Stimulated activated CD8-positive, alpha-beta memory T cell treated with anti-CD3 and anti-CD28 coated beads, Interleukin-15, amount 100 ng/mL, for 4 hours (primary cell): ENCODE data around the gene TMEM201.

Experiments
- DNase-seq, 2 donors: peaks; one replicate each; pipeline ENCODE4 v3.0.0-alpha.2; 2020; ENCODE audit warnings: low read depth in 2 of 2

Gene TMEM201

DNA sequence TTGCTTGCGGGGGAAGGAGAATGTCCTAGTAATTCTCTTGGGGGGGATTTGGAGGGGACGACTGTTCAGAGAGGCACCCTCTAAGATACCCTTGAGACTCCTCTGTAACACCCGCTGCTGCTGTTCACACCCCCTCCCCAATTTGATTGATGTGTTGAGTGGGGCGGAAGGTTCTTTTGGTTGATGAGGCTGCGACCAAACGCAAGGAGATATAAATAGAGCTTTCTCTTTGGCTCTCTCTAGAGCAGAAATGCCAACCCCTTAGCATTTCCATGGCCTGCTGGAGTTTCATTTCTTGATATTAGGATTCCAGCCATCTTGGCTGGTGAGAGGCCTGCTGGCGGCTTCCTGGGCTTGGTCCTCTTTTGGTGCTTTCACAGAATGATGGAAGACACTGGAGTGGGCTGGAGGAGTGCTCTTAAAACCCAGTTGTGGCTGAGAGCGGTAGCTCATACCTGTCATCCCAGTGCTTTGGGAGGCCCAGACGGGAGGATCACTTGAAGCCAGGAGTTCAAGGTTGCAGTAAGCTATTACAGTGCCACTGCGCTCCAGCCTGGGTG is 64.9 kb downstream of the TMEM201 start:
- DNase-seq = no peak

DNA sequence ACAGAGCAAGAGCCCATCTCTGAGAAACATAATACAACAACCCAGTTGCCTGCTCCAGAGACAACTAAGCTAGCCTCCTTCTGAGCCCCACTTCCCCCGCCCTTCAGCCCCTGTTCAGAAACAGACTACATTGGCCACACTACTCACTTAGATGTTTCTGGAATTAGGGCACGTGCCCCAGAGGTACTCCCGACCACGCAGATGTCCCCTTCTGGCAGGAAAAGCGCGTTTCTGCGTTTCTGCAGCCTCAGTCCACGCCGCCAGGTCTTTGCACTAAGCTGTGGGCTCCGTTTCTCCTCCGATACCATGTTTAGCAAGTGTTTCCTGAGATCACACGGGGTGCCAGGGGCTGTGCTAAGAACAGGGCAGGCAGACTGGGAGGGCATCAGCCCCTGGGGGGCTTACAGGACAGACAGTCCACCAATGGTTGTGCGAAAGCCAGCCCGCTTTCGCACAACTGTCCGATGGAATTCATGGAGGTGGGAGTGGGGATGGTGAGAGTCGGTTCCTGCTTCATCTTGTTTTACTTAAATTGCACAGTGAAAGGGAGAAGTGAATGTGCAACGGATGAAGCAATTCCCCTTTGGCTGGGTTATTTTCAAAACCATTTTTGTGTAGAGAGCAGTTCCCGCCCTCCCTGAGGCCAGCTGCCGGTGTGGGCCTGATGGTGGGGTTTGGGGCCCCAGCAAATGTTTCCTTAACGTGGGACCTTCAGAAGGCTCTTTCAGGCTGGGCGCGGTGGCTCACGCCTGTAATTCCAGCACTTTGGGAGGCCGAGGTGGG is 65.5 kb downstream of the TMEM201 start:
- DNase-seq = no peak

DNA sequence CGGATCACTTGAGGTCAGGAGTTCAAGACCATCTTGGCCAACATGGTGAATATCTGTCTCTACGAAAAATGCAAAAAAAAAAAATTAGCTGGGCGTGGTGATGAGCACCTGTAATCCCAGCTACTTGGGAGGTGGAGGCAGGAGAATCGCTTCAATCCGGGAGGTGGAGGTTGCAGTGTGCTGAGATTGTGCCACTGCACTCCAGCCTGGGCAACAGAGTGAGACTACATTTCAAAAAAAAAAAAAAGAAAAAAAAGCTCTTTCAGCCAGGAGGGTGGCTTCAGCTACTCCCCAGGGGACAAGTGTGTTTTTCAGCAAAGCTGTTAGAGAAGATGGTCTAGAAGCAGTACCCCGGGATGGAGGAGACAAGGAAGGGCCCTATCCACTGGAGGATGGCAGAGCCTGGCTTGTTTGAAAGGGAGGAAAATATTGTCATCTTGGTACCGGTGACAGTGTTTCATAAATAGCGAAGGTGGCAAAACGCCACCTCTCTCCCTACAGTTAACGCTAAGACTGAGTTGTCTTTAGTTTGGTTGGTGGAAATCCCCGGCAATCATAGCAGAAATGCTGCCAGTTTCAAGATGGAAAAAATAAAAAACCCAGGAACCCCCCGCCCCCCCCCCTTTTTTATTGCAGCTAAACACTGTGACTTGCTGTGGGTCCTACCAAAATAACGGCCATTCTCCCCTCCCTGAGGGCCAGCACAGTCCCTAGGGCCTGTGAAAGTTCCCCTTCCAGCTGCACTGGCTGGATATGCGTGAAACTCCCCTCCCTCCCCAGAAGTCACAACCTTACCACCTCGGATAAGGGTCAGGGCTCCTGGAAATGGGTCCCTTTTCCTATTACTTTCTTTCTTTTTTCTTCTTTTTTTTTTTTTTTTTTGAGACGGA is 66.4 kb downstream of the TMEM201 start:
- DNase-seq = peak; percentile 34 to 47

DNA sequence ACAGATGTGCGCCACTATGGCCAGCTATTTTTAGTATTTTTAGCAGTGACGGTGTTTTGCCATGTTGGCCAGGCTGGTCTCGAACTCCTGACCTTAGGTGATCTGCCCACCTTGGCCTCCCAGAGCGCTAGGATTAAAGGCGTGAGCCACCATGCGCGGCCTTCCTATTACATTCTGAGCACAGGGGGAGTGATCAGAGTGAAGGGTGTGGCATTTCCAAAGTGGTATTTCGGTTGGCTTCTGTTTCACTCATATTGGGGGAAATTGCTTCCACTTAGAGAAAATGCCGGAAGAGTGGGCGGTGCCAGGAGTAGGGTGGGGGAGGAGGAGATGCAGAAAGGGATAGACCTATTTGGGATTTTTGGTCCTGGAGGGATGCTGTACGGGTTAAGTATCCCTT is 67.1 kb downstream of the TMEM201 start:
- no peak for DNase-seq

DNA sequence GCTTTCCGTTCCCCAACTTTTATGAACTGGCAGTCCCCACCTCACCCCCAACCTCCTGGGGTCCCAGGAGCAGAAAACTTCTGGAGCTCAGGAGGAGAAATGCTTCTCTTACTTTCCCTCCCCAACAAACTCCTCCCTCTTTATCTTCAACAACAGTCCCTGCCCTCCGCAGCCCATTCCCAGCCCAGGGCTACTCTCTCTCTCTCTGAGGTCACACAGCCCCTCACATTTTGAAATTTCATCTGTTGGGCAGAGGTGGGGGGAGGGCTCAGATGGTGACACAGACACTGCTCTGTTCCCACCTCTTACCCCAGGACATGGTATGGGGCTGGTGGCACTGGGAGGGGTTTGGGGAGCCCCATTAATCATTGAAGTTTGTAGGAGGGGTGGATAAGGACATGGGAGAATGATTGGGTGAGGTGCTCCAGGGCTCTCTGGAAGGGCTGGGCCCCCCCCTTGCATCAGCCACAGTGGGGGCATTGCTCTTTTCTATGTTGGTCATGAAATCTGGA is 68.9 kb downstream of the TMEM201 start:
- no peak for DNase-seq

DNA sequence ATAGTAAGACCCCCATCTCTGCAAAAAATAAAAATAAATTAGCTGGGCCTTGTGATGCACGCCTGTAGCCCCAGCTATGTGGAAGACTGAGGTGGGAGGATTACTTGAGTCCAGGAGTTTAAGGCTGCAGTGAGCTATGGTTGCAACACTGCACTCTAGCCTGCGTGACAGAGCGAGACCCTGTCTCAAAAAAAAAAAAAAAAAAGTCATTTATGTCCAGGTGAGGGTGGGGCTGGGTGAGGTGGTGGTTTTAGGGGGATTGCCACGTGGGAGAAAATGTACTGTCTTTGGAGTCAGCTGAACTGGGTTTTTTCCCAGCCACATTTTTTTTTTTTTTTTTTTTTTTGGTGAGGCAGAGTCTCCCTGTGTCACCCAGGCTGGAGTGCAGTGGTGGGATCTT is 69.5 kb downstream of the TMEM201 start:
- no peak for DNase-seq

DNA sequence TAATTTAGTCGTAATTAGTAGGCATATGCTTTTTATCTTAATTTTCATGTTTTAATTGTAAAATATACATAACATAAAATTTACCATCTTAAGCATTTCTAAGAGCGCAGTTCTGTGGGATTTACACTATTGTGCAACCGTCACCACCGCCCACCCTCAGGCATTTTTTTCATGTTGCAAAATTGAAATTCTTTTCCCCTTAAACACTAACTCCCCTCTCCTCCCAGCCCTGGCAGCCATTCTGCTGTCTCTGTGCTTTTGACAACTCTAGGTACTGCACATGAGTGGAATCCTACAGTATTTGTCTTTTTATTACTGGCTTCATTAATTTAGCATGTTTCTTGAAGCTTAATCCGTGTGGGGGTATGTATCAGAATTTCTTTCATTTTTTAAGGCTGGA is 70.6 kb downstream of the TMEM201 start:
- DNase-seq = no peak

DNA sequence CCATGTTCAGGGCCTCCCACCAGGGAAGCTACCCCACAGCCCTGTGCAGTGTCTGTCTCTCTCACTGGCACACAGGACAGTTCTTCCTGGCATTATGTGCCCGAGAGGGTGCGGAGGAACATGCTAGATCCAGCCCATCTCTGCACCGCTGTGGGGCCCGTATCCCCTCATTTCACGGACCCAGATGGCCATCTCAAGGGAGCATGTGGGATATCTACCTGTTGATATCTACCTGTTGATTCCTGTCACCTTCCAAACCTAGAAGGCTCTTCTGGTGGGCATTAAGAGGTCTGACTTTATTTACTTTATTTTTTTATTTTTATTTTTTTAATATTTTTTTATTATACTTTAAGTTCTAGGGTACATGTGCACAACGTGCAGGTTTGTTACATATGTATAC is 74.5 kb downstream of the TMEM201 start:
- no peak for DNase-seq
